ENCODE measurements around the gene TPMT. TPM values are rescaled to one million over a fixed set of nuclear protein-coding genes. Genes with fewer than 3 reads are reported as not detected.

Gene TPMT
- total and polyA plus RNA-seq, 2 of the 13 experiments (the other 11 are each of a cell fraction or from before 2014, with no cell fraction given): 11.1 to 22.8 TPM

- TF ChIP-seq HMGA1 (CRISPR knock-in tag; conservative IDR thresholded peaks at IDR 0.05) (no peak), ZNF703 (CRISPR knock-in tag; IDR thresholded peaks at IDR 0.05; ENCODE audit: borderline replicate concordance) (peak; percentile 66; the same call in 1 of the 2 replicates), ZNF530 (CRISPR knock-in tag; IDR thresholded peaks at IDR 0.05; ENCODE audit: low read depth) (no peak), PCBP1 (IDR thresholded peaks at IDR 0.05; ENCODE audit: borderline replicate concordance, low read depth, low read length) (no peak), FOXC1 (CRISPR knock-in tag; IDR thresholded peaks at IDR 0.05; ENCODE audit: borderline replicate concordance) (peak; percentile 89), ZNF792 (CRISPR knock-in tag; IDR thresholded peaks at IDR 0.05) (peak; percentile 89), ZNF709 (CRISPR knock-in tag; IDR thresholded peaks at IDR 0.05) (peak; percentile 91; the same call in 1 of the 2 replicates), RNF2 (conservative IDR thresholded peaks at IDR 0.05; ENCODE audit: low read depth) (peak; percentile 96), CREB1 (IDR thresholded peaks at IDR 0.05) (peak; percentile 89), CREB1 (CRISPR knock-in tag; IDR thresholded peaks at IDR 0.05) (no peak), FOXM1 (CRISPR knock-in tag; IDR thresholded peaks at IDR 0.05) (no peak), AGO1 (IDR thresholded peaks at IDR 0.05; ENCODE audit: low read depth, low read length, poor library complexity, severe bottlenecking) (peak; percentile 11), ZNF746 (CRISPR knock-in tag; IDR thresholded peaks at IDR 0.05) (peak; percentile 55; the same call in 1 of the 2 replicates), EEA1 (CRISPR knock-in tag; IDR thresholded peaks at IDR 0.05; ENCODE audit: borderline replicate concordance) (peak; percentile 77; the same call in 1 of the 2 replicates), ZNF501 (CRISPR knock-in tag; IDR thresholded peaks at IDR 0.05) (peak; percentile 90), GPBP1L1 (CRISPR knock-in tag; IDR thresholded peaks at IDR 0.05) (no peak), ZNF598 (CRISPR knock-in tag; IDR thresholded peaks at IDR 0.05; ENCODE audit: borderline replicate concordance) (peak; percentile 94; the same call in 1 of the 2 replicates), JARID2 (CRISPR knock-in tag; IDR thresholded peaks at IDR 0.05; ENCODE audit: insufficient replicate concordance) (peak; percentile 95), RFX1 (IDR thresholded peaks at IDR 0.05) (no peak), TEAD2 (CRISPR knock-in tag; IDR thresholded peaks at IDR 0.05) (0 out of 2 replicates have a peak, but pooled peaks have one; percentile 12), DMAP1 (CRISPR knock-in tag; IDR thresholded peaks at IDR 0.05) (peak; percentile 93), GLMP (CRISPR knock-in tag; IDR thresholded peaks at IDR 0.05; ENCODE audit: borderline replicate concordance) (no peak), HOXD1 (CRISPR knock-in tag; IDR thresholded peaks at IDR 0.05) (peak; percentile 84; the same call in 1 of the 2 replicates), ZNF576 (CRISPR knock-in tag; IDR thresholded peaks at IDR 0.05) (peak; percentile 96), SALL2 (CRISPR knock-in tag; IDR thresholded peaks at IDR 0.05) (peak; percentile 84; the same call in 1 of the 2 replicates), ZNF678 (CRISPR knock-in tag; IDR thresholded peaks at IDR 0.05) (peak; percentile 93; the same call in 1 of the 2 replicates)
- TF ChIP-seq, protein P1, sequence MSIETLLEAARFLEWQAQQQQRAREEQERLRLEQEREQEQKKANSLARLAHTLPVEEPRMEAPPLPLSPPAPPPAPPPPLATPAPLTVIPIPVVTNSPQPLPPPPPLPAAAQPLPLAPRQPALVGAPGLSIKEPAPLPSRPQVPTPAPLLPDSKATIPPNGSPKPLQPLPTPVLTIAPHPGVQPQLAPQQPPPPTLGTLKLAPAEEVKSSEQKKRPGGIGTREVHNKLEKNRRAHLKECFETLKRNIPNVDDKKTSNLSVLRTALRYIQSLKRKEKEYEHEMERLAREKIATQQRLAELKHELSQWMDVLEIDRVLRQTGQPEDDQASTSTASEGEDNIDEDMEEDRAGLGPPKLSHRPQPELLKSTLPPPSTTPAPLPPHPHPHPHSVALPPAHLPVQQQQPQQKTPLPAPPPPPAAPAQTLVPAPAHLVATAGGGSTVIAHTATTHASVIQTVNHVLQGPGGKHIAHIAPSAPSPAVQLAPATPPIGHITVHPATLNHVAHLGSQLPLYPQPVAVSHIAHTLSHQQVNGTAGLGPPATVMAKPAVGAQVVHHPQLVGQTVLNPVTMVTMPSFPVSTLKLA (IDR thresholded peaks at IDR 0.05): peak; percentile 30; the same call in 1 of the 2 replicates
These were observed 32.5 kb downstream of the TPMT start, which contains the start of gene NHLRC1 (continued) for GRCh38 chr6:18122128-18123093.

Measured in HepG2 (cell line).